Subcutaneous adipose tissue (tissue), 4 donors: ENCODE results near the gene SLC22A16. TPM values are rescaled to one million over a fixed set of nuclear protein-coding genes. Genes with fewer than 3 reads are reported as not detected.

ENCODE experiments used
- CTCF ChIP-seq: fragments of 450-650 bp; IDR thresholded peaks from one replicate; pipeline ENCODE4 v1.5.1; 2016; ENCODE audit warnings: low read depth, mild to moderate bottlenecking, control low read depth, antibody characterized with exemption, moderate library complexity
- total RNA-seq, 4 donors: library from RNA; depleted of rRNA; stranded (reverse); fragments of >200 nt; gene quantifications; one replicate each; pipeline ENCODE4 v1.1.0, GENCODE V29; 2016

The SLC22A16 gene
- total RNA-seq, 4 donors from 2014 or later: 2.2 to 9.3 (median 4.2) TPM; not detected in 1

GRCh38 chr6:110520209-110520965 lies 44.0 kb upstream of the SLC22A16 start:
- no peak for TF ChIP-seq CTCF

GRCh38 chr6:110517601-110518281 lies 41.3 kb upstream of the SLC22A16 start:
- no peak for TF ChIP-seq CTCF

DNA sequence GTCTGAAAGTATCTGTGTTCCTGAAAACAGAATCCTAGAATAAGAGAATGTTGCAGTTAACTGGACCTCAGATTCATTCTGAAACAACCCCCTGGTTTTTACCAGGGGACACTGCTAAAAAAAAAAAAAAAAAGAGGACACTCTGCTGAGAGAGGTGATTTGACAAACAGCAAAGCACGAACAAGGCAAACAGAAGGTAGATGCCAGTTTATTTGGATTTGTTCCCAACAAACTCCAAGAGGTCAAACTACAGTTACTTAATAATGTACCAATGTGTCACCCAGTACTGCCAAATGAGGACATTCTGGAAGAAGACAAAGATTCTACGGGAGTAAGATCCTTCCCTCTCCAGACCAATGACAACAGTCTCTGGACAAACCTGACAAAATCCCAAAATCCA lies 40.6 kb upstream of the SLC22A16 start:
- no peak for TF ChIP-seq CTCF

DNA sequence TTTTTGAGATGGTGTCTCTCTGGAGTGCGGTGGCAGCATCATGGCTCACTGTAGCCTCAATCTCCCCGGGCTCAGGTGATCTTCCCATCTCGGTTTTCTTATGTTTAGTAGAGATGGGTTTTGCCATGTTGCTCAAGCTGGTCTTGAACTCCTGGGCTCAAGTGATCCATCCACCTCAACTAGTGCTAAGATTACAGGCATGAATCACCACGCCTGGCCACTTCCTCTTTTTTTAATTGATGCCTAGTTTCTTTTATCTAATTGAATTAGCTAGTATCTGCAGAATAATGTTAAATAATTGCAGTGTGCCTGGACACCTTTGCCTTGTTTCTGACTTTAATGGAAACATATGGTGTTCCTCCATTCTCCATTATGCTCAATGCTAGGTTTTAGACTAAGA lies 38.4 kb upstream of the SLC22A16 start:
- TF ChIP-seq CTCF: no peak

- TF ChIP-seq CTCF: no peak
These were observed 36.6 kb upstream of the SLC22A16 start for GRCh38 chr6:110512991-110513390.

DNA sequence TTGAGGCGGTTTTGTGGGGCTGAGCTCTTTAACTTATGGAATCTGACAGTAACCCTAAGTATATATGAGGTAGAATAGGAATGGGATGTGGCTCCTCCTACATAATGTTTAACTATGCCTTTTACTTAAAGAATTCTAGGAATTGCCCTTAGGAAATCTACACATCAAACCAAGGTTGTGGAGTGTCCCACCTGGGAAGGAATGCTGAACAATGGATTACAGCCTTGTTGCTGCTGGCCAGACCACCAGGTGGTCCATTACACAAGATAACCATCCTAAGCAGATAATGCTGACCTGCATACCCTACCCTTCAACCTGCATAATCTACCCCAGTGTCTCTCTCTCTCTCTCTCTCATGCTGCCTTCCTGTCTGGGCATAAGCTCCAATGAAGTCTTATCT lies 35.0 kb upstream of the SLC22A16 start:
- no peak for TF ChIP-seq CTCF

DNA sequence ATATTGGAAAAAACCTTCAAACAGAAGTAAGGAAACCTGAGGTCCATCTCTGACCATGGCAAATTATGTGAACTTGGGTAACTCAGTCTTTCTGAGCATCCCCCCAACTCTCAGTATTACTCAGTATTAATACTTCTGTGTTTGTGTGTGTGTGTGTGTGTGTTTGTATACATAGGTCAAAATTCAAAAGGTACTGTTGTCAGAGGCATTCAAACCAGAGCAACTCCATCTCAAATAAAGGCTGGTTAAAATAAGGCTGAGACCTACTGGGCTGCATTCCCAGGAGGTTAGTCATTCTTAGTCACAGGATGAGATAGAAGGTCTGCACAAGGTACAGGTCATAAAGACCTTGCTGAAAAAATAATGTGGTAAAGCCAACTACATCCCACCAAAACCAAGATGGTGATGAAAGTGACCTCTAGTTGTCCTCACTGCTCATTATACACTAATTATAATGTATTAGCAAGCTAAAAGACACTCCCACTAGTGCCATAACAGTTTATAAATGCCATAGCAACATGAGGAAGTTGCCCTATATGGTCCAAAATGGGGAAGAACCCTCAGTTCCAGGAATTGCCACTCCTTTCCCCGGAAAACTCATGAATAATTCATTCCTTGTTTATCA lies 33.3 kb upstream of the SLC22A16 start:
- no peak for TF ChIP-seq CTCF
